Cerebellar cortex (tissue), 1 donor: Measurements from ENCODE around the gene TLR6.

Experiments
- DNase-seq: peaks from one replicate; pipeline ENCODE4 v3.0.0-alpha.2; 2015; ENCODE audit warnings: low spot score

TLR6 gene, protein sequence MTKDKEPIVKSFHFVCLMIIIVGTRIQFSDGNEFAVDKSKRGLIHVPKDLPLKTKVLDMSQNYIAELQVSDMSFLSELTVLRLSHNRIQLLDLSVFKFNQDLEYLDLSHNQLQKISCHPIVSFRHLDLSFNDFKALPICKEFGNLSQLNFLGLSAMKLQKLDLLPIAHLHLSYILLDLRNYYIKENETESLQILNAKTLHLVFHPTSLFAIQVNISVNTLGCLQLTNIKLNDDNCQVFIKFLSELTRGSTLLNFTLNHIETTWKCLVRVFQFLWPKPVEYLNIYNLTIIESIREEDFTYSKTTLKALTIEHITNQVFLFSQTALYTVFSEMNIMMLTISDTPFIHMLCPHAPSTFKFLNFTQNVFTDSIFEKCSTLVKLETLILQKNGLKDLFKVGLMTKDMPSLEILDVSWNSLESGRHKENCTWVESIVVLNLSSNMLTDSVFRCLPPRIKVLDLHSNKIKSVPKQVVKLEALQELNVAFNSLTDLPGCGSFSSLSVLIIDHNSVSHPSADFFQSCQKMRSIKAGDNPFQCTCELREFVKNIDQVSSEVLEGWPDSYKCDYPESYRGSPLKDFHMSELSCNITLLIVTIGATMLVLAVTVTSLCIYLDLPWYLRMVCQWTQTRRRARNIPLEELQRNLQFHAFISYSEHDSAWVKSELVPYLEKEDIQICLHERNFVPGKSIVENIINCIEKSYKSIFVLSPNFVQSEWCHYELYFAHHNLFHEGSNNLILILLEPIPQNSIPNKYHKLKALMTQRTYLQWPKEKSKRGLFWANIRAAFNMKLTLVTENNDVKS

DNA sequence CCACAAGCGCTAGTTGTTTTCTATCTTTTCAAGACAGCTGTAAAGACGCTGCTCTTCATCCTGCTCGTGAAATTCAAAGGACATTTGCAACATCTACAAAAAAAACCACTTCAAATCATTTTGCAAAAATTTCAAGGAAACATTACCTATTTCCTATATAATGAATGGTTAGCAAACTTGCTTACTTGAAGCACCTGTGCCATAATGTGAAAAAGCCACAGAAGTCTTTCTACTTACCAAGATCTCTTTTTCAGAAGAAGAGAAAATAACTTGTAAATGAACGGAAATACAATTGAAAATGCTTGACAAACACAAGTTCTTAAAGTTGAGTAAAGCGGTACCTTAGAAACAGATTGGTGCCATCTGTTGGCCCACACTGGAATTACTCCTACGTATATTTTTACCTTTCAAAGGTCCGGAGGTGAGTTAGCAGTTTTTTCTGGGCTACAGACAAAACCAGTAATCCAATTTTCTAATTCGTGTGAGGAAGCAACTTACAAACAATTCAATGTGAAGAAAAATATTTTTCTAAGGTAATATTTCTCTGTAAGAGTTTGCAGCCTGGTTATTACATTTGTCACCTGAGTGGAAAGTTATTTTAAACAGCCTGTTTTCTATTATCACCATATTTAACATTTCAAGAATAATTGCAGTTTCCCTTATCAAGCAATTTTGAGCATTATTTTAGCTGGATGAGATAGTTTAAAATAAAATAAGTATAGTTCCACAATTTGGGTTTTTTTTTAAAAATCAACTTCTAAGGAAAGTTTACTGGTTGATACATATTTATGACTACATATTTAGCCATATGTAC is at the start of gene TLR6:
Gene TLR6, minus strand, starts transcription at position 294 of the 814 bp plus-strand sequence. CDS start 27,344 bp downstream, outside the sequence.
- peak; percentile 50 for DNase-seq

DNA sequence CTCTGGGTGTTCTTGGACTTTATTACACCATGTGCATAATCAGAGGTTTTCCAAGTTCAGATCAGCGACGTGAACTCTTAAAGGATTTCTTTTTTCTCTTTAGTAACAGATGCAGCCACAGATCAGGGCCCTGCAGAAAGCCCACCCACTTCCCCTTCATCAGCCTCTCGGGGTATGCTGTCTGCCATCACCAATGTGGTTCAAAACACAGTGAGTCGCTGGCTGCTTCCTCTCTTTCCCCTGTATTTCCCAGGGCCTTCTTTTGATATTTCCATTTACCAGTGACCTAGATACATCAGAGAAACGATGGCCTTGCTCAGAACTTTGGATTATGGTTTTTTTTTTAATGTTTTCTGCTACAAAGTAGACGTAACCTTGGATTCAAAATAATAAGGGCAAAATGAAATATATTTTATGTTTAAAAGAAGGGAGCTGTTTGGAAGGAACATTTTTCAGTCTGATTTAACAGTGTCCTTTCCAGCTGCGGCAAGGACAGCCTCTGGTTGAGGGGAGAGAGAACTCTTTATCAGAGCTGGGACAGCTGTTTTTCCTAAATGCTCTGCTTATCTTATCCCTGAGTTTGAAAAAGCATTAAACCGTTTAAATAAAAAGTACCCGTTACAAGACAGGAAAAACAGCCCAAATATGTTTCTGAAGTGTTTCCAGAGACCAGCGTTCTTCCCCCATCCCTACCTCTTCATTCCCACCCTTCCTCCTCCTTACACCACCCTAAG is 49.2 kb upstream of the TLR6 start:
- DNase-seq, result no peak

DNA sequence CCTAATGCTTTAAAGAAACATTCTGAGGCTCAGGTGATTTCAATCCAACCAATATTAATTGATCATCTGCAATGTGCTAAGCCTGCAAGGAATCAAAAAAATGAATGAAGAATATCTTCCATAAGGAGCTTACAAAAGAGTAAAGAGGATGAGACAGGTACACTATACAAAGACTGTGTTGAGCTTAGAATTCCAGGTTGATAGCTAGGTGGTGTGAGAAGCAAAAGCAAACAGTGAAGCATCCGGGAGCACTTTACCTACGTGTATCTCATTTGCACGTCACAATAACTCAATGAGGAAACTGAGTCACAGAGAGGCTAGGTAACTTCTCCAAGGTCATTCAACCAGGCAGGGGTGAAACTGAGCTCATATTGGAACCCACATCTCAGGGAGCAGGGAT is 48.1 kb upstream of the TLR6 start:
- DNase-seq, result no peak

DNA sequence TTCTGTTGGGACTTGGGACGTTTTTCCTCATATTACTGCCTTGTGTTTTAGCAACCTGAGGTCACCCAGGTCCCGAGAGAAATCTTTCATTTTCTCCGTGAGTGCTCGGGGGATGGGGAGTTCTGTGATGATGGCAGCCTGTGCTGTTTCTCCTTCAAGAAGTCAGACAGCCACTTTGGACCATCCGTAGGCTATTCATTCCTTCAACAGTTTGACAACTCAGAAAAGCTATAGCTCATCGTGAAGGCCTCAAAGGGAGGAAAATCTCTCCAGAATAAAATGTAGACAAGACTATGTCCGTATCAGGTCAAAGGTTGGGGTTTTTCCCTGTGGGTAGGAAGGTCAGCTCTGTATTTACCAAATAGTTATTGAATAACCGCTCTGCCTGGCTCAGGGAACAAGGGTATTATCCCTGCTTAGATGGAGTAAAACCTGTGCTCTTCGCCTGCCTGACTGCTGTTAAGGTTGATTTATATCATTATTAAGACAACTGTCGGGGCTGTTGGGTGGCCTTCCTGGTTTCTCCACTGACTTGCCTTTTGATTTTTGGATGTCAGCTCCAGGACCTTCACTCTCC is 47.6 kb upstream of the TLR6 start:
- DNase-seq, result no peak

DNA sequence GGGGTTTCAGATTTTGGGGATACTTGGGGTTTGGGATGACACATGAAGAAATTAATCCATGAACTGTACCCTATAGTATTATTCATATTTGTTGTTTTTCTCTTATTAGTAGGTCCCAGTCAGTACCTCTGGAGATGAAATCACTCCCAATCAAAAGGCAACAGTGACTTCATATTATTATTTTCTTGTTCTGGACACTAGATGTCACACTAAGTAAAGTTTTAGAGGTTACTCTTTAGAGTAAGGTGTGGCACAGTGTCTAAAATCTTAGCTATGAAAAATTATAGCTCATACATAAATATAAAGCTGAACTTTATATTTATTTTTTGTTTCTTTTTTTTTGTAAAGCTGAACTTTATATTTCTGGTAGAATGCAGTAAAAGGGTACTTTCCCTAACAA is 46.1 kb upstream of the TLR6 start:
- peak; percentile 76 for DNase-seq

DNA sequence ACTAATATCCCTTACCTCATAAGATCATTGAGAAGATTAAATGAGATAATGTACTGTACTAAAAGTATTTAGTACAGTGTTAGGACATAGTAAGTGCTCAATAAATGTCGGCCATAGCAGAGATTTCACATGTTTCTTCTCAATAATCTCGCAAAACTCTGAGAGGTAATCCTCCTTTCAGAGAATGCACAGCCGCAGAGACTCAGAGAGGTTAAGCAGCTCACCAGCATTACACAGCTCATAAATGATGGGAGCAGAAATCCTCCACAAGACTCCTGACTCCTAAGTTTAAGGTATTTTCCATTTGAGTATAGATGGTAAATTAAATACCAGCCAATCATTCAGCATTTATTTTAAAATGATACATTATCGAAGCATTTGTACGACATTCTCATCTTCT is 45.6 kb upstream of the TLR6 start:
- DNase-seq, result no peak

DNA sequence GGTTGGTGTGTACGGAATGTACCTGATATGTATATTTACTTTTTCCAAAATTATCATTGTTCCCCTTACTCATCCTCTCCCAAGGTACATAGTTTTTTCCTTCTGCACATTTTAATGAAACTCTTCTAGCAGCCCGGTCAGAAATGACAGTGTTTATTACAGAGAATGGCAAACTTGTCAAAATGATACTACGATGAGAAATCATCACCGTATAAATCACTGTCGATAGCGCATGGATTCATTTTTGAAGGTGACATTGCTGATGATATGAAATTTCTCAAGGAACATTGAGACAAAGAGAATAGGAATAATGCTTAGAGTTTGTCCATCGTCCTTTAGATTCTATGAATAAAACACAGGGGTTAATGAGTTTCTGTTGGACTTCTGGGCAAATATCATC is 41.6 kb upstream of the TLR6 start:
- no peak for DNase-seq

DNA sequence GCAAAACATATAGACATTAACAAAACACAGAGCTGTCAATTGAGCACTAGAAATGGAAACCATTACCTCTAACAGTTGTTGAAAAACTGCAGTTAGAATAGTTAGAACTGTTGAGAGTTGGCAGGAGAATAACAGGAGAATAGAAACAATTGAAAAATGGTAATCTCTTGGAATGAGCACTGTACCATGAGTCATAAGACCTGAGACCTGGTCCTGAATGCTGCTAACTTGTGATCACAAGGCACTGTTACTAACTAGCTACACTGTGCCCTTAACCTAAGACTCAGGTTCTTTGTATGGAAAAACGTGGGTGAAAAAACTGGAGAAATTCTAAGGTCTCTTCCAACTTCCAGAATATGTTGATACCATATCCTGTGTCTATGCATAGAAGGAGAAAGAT is 40.3 kb upstream of the TLR6 start:
- no peak for DNase-seq

DNA sequence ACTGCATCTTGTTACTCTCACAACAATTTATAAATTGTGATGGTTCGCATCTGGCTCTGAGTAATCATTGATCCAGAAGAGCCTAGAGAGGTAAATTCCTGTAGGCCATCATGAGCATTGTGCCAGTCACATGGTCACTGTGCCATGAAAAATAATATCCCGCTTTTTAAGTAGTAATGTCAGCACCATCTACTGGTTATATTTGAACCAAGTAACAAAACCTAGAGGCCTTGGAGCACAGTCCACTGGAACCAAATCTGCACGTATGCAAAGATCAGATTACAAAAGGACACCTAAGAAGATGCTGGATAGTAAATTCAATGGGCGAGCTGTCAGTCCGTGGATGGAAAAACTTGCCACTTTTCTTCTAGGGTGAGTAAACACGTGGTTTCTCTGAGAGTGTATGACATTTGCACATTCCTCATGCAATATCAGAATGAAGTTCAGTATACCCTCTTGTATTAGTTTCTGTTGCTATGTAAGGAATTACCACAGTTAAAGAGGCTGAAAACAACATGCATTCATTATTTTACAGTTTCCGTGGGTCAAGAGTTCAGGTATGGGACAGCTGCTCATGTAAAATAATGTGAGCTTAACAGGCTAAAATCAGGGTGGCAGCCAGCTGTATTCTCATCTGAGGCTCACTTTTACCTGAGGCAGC is 37.8 kb upstream of the TLR6 start:
- DNase-seq, result no peak

DNA sequence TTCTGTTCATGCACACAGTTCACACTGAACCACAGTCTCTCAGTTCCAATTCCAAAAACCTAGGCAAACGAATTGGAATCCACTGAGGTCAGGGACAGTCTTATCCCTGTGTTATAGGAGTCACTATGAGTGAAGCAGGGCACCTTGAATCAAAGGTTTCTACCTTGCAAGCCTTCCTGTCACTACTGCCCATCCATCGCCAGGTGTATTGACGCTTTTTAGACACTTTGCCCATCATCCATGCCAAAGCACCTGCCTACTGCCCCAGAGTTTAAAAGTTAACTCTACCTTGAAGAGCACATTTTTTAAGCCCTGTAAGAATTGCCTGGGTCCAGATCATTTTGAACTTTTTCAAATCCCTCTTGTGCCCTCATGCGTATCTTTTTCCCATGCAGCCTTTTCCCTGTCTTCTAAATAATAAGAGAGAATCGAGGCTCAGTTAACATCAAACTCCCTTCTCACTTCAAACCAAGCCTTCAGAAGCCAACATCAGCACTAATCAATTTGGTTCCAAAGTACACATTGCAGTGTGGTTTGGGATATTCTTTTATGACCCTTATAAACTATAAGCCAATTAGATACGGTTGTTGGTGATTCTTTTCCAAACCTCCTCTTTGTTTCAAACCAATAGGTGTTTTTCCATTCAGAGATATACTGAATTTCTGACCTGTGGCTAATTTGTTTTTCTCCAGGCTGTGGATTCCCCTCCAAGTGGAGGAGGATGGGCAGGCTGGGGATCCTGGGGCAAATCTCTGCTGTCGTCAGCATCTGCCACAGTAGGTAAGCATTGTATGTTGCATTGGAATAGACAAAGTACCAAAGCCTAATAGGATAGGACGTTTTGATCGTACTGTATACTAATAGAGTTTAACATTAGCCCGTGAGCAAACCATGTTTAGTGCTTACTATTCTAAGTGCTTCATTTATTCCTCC is 34.7 kb upstream of the TLR6 start:
- no peak for DNase-seq

DNA sequence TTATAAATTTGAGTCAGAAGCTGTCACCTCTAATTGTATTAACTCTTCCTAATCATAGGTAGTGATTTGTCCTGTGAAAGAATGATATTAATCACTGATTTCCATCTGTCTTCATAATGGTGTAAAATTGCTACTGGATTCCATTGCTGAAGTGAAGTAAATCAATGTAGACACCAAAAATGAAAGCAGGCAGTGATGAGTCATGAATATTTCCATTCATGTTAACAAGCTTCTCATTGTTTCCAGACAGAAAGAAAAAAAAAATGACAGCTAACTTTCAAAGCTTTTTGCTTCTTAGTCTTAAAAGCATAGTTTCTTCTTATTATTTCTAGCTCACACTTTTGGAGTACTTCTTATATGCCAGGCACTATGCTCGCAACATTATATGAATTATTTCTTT is 32.5 kb upstream of the TLR6 start:
- DNase-seq, result no peak

DNA sequence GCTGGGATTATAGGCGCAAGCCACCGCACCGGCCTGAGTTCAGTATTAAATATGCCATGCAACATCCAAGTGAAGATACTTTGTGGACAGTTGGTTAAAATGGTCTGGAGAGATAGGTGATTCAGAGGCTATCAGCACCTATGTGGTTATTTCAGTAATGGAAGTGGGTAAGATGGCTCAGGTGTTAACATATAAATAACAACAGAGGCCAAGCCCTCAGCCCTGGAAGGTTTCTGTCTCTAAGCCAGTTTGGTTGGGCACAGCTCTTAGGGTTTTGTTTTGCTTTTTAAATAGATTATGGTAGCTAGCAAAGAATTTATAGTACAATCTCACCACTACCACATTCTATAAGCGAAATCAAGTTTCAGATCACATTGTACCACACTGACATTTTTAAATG is 27.6 kb upstream of the TLR6 start:
- no peak for DNase-seq

DNA sequence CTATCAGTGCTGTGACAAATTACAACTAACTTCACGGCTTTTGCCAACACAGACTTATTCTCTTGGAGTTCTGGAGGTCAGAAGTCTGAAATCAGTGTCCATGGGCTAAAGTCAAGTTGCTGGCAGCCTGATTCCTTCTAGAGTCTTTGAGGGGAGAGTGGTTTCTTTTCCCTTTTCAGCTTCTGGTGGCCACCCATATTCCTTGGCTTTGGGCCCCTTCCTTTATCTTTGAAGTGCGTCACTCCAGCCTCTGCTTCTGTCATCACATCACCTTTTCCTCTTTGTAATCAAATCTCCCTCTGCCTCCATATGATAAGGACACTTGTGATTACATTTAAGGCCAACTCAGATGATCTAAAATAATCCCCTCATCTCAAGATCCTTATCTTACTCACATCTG is 20.0 kb upstream of the TLR6 start:
- no peak for DNase-seq

DNA sequence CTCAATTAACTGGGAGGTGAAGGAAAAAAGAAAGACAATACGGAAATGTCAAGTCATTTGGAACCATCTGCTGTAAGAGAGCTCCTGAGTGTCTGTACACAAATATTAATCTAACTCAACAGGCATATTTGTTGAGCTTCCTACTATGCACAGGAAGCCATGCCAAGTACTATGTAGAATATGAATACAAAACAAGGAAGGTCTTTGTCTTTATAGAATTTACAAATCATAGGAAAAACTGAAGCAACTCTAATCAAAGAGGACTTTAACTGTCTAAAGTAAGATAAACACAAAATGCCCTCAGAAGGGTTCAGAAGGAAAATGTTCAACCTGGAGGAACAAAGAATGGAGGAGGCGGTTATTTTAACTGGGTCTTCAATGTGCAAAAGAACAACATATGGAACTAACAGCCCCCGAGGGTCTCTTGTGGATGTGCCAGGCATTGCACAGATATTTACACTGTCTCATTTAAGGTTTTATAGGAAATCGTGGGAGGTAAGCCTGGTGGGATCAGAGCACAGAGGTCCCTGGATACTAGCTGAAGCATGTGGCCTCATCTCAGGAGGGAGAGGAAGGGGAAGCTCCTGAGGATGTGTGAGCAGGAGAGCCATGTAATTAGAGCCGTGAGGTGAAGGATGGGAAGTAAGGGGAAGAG is 16.8 kb upstream of the TLR6 start:
- no peak for DNase-seq

DNA sequence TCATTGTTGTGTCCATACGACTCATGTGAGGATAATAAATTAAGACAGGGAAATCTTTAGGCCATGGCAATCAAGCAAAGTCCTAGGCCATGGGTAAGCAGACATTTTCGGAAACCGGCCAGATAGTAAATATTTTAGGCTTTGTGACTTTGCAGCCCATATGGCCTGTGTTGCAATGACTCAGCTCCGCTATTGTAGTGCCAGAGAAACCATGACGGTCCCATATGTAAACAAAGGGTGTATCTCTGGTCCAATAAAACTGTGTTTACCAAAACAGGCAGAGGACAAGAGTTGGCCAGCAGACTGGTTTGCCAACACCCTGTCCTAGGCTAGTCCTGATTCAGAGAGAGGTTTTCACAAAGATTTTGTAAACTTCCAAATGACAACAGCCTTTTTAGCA is 16.0 kb upstream of the TLR6 start:
- DNase-seq, result no peak

DNA sequence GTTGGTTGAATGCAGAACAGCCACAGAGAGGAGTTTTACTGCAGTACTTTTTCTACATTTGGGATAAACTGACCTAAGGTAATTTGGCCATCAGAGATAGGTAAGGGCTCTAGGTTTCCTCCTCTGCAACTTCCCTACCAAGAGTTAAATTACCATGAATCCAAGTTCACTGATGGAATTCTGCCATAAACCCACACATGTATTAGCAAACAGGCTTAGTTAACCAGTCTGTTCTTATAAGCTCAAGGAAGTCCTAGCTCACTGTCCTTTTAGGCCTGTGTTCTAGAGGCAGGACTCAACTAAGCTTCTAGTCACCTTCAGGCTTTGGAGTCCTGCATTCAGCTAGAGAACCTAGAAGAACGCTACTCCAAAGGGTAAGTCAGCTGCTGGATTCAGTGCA is 15.0 kb upstream of the TLR6 start:
- DNase-seq, result no peak

DNA sequence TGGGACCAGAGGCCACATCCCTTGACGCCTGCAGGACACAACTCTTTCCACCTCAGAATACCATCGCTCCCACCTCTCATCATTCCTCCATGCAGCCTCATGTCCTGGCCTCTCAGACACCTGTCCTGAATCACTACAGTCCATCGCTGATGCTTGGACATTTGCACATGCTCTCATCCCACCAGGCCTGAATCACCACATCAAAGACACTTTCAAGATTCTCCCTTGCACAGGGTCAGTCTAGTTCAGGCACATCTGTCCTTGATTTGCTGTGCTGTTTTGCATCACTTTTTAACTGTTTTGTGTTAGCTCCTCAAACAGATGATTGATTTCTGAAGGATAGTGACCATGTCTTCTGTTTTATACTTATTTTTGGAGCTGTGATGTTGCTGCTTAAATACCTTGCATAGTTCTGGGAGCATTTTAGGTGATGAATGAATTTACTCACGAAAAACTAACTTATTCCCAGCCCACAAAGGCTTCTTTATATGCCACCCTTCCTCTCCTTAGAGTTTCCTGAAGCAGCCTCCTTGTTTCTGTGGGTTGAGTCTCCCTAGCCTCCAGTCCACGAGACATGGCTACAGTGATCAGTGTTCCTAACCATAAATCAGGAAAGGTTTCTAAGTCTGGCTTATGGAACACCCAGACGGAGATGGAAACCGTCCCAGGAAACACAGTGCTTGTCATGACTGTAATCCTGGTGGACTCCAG is 13.6 kb upstream of the TLR6 start:
- DNase-seq, result no peak

DNA sequence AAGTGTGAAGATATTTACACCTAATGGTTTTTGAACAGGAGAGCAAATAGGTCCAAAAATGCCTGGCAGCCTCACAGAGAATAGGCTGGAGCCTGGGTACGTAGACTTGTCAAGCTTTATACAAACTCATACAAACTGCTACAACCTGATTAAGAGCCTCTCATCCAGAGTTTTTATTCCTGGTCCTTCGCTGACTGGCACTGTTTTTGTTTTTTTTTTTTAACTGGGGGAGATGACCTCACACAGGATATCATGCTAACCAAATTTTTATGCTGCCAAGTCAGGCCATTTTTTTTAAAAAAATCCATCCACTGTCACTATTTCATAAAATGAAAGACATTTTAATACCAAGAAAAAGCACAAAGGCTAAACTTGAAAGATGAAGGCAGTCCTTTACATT is 12.9 kb upstream of the TLR6 start:
- DNase-seq, result no peak
